NT2/D1 (cell line): ENCODE data around the gene ACAP3.

ENCODE experiments used
- SUZ12 ChIP-seq: IDR thresholded peaks from 2 replicates; pipeline ENCODE4 v1.6.1; 2011; ENCODE audit not compliant: insufficient read length, insufficient read depth; ENCODE audit errors: extremely low read depth
- YY1 ChIP-seq: IDR thresholded peaks from 2 replicates; pipeline ENCODE4 v1.6.1; 2011; ENCODE audit not compliant: insufficient read length, insufficient read depth
- ZNF274 ChIP-seq: IDR thresholded peaks from 2 replicates; pipeline ENCODE4 v1.6.1; 2011; ENCODE audit warnings: mild to moderate bottlenecking, low read depth, low read length

DNA sequence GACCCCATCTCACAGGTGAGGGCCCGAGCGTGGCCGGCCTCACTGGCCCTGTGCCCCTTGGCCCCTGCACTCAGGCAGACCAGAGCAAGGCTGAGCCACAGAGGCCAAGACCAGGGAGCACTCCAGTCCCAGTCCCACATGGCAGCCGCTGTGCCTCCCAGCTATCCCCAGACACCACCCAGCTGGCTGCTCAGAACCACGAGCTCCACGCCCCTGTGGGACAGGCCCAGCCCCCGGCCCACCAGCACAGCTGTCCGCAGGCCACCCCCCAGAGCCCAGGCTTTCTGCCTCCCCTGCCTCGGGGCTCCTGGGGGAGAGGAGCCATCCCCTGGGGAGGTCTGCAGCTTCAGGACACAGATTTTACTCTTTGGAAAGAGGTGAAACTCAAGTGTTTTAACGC lies 52.1 kb downstream of the ACAP3 start:
- TF ChIP-seq YY1 (no peak), ZNF274 (no peak), SUZ12 (no peak)
